Measurements from ENCODE around the gene POLR2H. TPM values are rescaled to one million over a fixed set of nuclear protein-coding genes. Genes with fewer than 3 reads are reported as not detected.

The POLR2H gene
- total RNA-seq, 1 experiment from 2014 or later: 133 TPM

GRCh38 chr3:184344579-184345316, 16.8 kb upstream of the POLR2H start (continued):
- no peak for TF ChIP-seq ZNF281 (CRISPR knock-in tag; IDR thresholded peaks at IDR 0.05)
- TF ChIP-seq ATF1 (CRISPR knock-in tag; IDR thresholded peaks at IDR 0.05): no peak
- no peak for TF ChIP-seq NR1H2 (CRISPR knock-in tag; IDR thresholded peaks at IDR 0.05)
- no peak for TF ChIP-seq CTCF (IDR thresholded peaks at IDR 0.05)
- TF ChIP-seq STAT6 (CRISPR knock-in tag; conservative IDR thresholded peaks at IDR 0.05; ENCODE audit: low read depth): no peak

- ATAC-seq: peak; percentile 92
- no peak overlapping the region; the same call in 1 of the 2 replicates for H3K4me3 Mint-ChIP-seq
- H3K4me1 Mint-ChIP-seq: peaks cover 16% of the 10 kb centered on the region
- no peaks in the 10 kb centered on the region for H3K9me3 Mint-ChIP-seq
- peak; percentile 73 for DNase-seq (ENCODE audit: low spot score)
- H3K27ac Mint-ChIP-seq: peak overlapping the region; percentile 78
- CTCF ChIA-PET: interaction anchor here (0.5 to 2.9 kb wide), 25 partner anchors 8 to 1460 kb away, joined by 3 to 20 read pairs (median 4); partner anchors contain the start of genes EEF1AKMT4, EPHB3 and FAM131A
- 0 out of 2 replicates have a peak, but pooled peaks have one; percentile 27 for TF ChIP-seq FOXP1 (CRISPR knock-in tag; IDR thresholded peaks at IDR 0.05; ENCODE audit: borderline replicate concordance)
- TF ChIP-seq ZNF423 (CRISPR knock-in tag; IDR thresholded peaks at IDR 0.05): 0 out of 2 replicates have a peak, but pooled peaks have one; percentile 19
- TF ChIP-seq ZNF532 (CRISPR knock-in tag; IDR thresholded peaks at IDR 0.05; ENCODE audit: borderline replicate concordance): no peak
- TF ChIP-seq FOXK1 (CRISPR knock-in tag; IDR thresholded peaks at IDR 0.05): no peak
- peak; percentile 53 for TF ChIP-seq USF2 (CRISPR knock-in tag; IDR thresholded peaks at IDR 0.05)
- TF ChIP-seq USF1 (CRISPR knock-in tag; IDR thresholded peaks at IDR 0.05): peak; percentile 73; the same call in 1 of the 2 replicates
- TF ChIP-seq CBFB (CRISPR knock-in tag; IDR thresholded peaks at IDR 0.05; ENCODE audit: low read depth): no peak
- no peak for TF ChIP-seq ATF1 (CRISPR knock-in tag; IDR thresholded peaks at IDR 0.05)
- no peak for TF ChIP-seq MLX (CRISPR knock-in tag; IDR thresholded peaks at IDR 0.05)
- TF ChIP-seq NFATC4 (CRISPR knock-in tag; IDR thresholded peaks at IDR 0.05): no peak
- no peaks in the 10 kb centered on the region for H3K27me3 Mint-ChIP-seq (ENCODE audit: low read depth)
- POLR2A ChIA-PET: interaction anchor here (0.5 to 1.1 kb wide), 6 partner anchors 9 to 168 kb away, joined by 3 to 4 read pairs (median 3); partner anchors contain the start of genes CLCN2, FAM131A and POLR2H
- peaks cover 14% of the 10 kb centered on the region; the same call in 1 of the 2 replicates for H3K36me3 Mint-ChIP-seq
Measured at GRCh38 chr3:184345317-184346144, 16.0 kb upstream of the POLR2H start.

Data from WTC11 (cell line).